GM23248 (cell line): ENCODE measurements around the gene AP1AR.

Experiments
- EZH2 ChIP-seq: fragments of 200-600 bp; sonication (generic); IDR thresholded peaks from 2 replicates; pipeline ENCODE4 v1.6.1; 2018; ENCODE audit warnings: antibody characterized with exemption, mild to moderate bottlenecking; ENCODE audit not compliant: insufficient read depth, poor library complexity, severe bottlenecking
- EZH2phosphoT487 ChIP-seq: fragments of 200-600 bp; sonication (generic); IDR thresholded peaks from 2 replicates; pipeline ENCODE4 v1.6.1; 2018; ENCODE audit warnings: antibody characterized with exemption, moderate library complexity, mild to moderate bottlenecking, low read depth; ENCODE audit not compliant: insufficient read depth

DNA sequence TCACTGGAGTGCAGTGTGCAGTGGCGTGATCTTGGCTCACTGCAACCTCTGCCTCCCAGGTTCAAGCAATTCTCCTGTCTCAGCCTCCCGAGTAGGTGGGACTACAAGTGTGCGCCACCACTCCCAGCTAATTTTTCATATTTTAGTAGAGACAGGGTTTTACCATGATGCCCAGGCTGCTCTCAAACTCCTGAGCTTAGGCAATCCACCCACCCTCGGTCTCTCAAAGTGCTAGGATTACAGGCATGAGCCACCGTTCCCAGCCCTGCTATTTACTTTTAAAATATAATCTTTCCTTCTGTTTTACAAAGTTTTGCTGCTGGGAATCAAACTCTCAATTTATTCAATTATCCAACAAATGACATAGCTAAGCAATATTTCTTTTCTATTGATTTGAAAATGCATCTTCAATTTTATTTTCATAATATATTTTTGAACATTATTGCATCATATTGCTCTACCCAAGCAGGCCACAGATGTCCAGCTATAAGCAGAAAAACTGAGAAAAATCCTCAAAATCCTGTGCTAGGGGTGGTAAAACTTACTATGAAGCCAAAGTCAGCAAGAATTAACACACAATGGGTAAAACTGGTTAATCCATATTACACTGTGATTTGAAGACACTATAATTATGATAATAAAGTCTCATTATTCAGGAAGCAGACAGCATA is 48.9 kb downstream of the AP1AR start:
- no peak for TF ChIP-seq EZH2
- TF ChIP-seq EZH2phosphoT487, result no peak
